K562 (cell line): ENCODE measurements around the gene ARHGEF25. TPM values are rescaled to one million over a fixed set of nuclear protein-coding genes. Genes with fewer than 3 reads are reported as not detected.
A peak's percentile ranks its signal among the peaks of the same experiment; 100 is the strongest.

Experiments used
- ATF1 ChIP-seq, 2 experiments: fragments of 450-650 bp in 1 of 2; IDR thresholded peaks; 2 replicates each; pipeline ENCODE4 v1.6.1; 2016; ENCODE audit warnings: missing compliant biosample characterization in 1 of 2, missing genetic modification characterization in 1 of 2
- CBX1 ChIP-seq: sonication (generic); IDR thresholded peaks from 2 replicates; pipeline ENCODE4 v1.6.1; 2016; ENCODE audit warnings: antibody characterized with exemption, low read depth, mild to moderate bottlenecking
- FIP1L1 ChIP-seq: fragments of 200-400 bp; formaldehyde crosslinking; IDR thresholded peaks from 2 replicates; pipeline ENCODE4 v1.6.1; 2018; ENCODE audit warnings: mild to moderate bottlenecking, low read depth, low read length; ENCODE audit not compliant: poor library complexity, severe bottlenecking
- GATAD2A ChIP-seq: fragments of 450-650 bp; IDR thresholded peaks from 2 replicates; pipeline ENCODE4 v1.6.1; 2017
- GATAD2B ChIP-seq: fragments of 450-650 bp; IDR thresholded peaks from 2 replicates; pipeline ENCODE4 v1.6.1; 2017; ENCODE audit warnings: mild to moderate bottlenecking, borderline replicate concordance
- HNRNPH1 ChIP-seq: fragments of 200-400 bp; formaldehyde crosslinking; optimal IDR thresholded peaks from 2 replicates; pipeline ENCODE3; 2017; ENCODE audit warnings: low read depth, mild to moderate bottlenecking, low read length, moderate library complexity
- JUND ChIP-seq, 2 experiments: IDR thresholded peaks; 2 replicates in 1 of 2; 3 replicates in 1 of 2; pipeline ENCODE4 v1.6.1; 2011; ENCODE audit warnings: borderline replicate concordance in 2 of 2, low read depth in 2 of 2, low read length in 2 of 2, improper control_type of control experiment in 1 of 2, missing biosample characterization in 1 of 2, missing genetic modification characterization in 1 of 2, missing genetic modification reagents in 1 of 2
- MBD2 ChIP-seq: sonication (generic); IDR thresholded peaks from 2 replicates; pipeline ENCODE4 v1.6.1; 2016; ENCODE audit warnings: low read depth, borderline replicate concordance
- NONO ChIP-seq, 2 experiments: fragments of 200-400 bp in 1 of 2; fragments of 450-650 bp in 1 of 2; formaldehyde crosslinking in 1 of 2; IDR thresholded peaks; 2 replicates each; pipeline ENCODE4 v1.6.1; 2017; ENCODE audit warnings: low read depth in 2 of 2, mild to moderate bottlenecking in 2 of 2, moderate library complexity in 2 of 2, low read length in 1 of 2
- POLR2A ChIP-seq: fragments of 450-650 bp; conservative IDR thresholded peaks from 2 replicates; pipeline ENCODE4 v1.6.1; 2016
- RBFOX2 ChIP-seq: fragments of 200-400 bp; formaldehyde crosslinking; IDR thresholded peaks from 2 replicates; pipeline ENCODE4 v1.6.1; 2017; ENCODE audit warnings: low read depth, mild to moderate bottlenecking, low read length, moderate library complexity
- SIN3B ChIP-seq: fragments of 450-650 bp; IDR thresholded peaks from 2 replicates; pipeline ENCODE4 v1.6.1; 2017; ENCODE audit warnings: low read depth, mild to moderate bottlenecking, moderate library complexity
- SIRT6 ChIP-seq: IDR thresholded peaks from one replicate; pipeline ENCODE4 v1.6.1; 2012; ENCODE audit warnings: low read depth, mild to moderate bottlenecking, control low read depth, inconsistent platforms, low read length, moderate library complexity
- STAT5B ChIP-seq: fragments of 250-450 bp; sonication (Bioruptor Pico); IDR thresholded peaks from 2 replicates; pipeline ENCODE4 v1.8.0; 2021; ENCODE audit warnings: mild to moderate bottlenecking, inconsistent platforms
- TAF7 ChIP-seq: fragments of 450-650 bp; IDR thresholded peaks from 2 replicates; pipeline ENCODE4 v1.6.1; 2016; ENCODE audit warnings: missing genetic modification characterization, missing compliant biosample characterization
- ZNF174 ChIP-seq: fragments of 250-450 bp; sonication (Bioruptor Pico); IDR thresholded peaks from 2 replicates; pipeline ENCODE4 v1.4.0; 2020; ENCODE audit warnings: mild to moderate bottlenecking
- ZNF766 ChIP-seq: fragments of 200-800 bp; sonication (Bioruptor generic); conservative IDR thresholded peaks from 2 replicates; pipeline ENCODE4 v1.6.1; 2016; ENCODE audit warnings: missing genetic modification characterization, missing compliant biosample characterization
- polyA plus RNA-seq, 8 experiments: library from polyadenylated mRNA; depleted of rRNA in 4 of 8; stranded (reverse) in 5 of 8; unstranded in 3 of 8; fragments of >200 nt; fragmentation: Nextera tagmentation in 2 of 8; fragmentation: Illumina TruSeq in 1 of 8; extraction: Ambion mirVana in 2 of 8; extraction: Trizol in 1 of 8; gene quantifications; 2 replicates each; pipeline versions ENCODE4 v1.2.1 to v1.2.3, GENCODE V29; 2011 to 2014; ENCODE audit warnings: inconsistent platforms in 1 of 8, missing spikeins in 1 of 8
- total RNA-seq, 7 experiments: library from RNA; depleted of rRNA in 6 of 7; stranded (reverse); fragments of >200 nt in 6 of 7; fragmentation: Illumina TruSeq in 2 of 7; extraction: Trizol in 2 of 7; gene quantifications; 2 replicates each; pipeline versions ENCODE4 v1.2.1 to v1.2.3, GENCODE V29; 2011 to 2021; ENCODE audit warnings: low replicate concordance in 1 of 7
- TF ChIP-seq, protein P1 (sequence below): sonication (generic); formaldehyde crosslinking; IDR thresholded peaks from 2 replicates; pipeline ENCODE4 v1.8.0; 2022; ENCODE audit warnings: mild to moderate bottlenecking, low read depth, missing genetic modification reagents
- TF ChIP-seq, protein P2 (sequence below), 2 experiments: fragments of 450-650 bp; conservative IDR thresholded peaks; 2 replicates each; pipeline ENCODE4 v1.6.1; 2017; ENCODE audit warnings: mild to moderate bottlenecking in 2 of 2, moderate library complexity in 2 of 2
- TF ChIP-seq, protein P3 (sequence below): sonication (generic); formaldehyde crosslinking; IDR thresholded peaks from 2 replicates; pipeline ENCODE4 v1.8.1; 2023; ENCODE audit warnings: mild to moderate bottlenecking, missing genetic modification reagents, moderate library complexity

ARHGEF25 gene
- total and polyA plus RNA-seq, 9 of the 15 experiments (the other 6 are each of a cell fraction or from before 2014, with no cell fraction given), result 0.13 to 17.3 (median 11.6) TPM

DNA sequence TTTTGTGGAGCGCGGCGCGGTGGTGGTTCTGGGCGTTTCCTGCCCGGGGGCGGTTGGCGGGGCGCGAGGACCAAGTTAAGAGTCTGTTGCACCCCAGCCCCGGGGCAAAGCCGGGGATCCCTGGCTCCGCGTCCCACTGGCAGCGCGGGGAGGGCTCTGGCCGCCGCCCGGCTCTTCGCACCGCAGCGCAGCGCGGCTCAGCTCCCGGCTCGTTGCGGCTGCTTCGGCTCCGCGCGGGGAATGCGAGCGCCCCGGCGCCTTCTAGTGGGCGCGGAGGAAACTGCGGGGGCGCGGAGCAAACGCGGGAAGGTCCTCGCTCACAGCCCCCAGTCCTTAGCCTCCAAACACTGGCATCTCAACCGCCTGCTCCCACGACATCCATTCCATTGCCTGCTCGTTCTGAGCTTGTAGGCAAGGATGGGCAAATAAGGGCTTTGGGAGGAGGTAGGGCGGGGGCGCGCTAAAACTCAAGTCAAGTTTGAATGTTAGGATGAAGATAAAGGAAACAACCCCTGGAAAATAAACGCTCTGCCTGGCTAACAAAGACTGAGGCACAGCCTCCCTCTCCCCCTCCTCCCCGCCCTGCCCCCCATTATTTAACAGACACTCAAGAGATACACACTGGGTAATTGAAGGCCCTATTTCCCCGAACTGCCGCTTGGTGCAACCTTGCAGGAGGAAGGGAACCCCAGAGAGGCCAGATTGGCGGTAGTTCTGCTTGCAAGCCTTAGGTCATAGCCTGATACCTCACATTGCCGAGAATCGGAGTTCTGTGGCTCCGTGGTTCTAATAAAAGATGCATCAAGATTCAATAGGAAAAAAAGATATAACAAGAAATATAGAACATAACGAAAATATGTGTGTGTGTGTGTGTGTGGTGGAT, 22.0 kb downstream of the ARHGEF25 start, which contains the start of gene B4GALNT1 (continued):
- TF ChIP-seq, protein P1, sequence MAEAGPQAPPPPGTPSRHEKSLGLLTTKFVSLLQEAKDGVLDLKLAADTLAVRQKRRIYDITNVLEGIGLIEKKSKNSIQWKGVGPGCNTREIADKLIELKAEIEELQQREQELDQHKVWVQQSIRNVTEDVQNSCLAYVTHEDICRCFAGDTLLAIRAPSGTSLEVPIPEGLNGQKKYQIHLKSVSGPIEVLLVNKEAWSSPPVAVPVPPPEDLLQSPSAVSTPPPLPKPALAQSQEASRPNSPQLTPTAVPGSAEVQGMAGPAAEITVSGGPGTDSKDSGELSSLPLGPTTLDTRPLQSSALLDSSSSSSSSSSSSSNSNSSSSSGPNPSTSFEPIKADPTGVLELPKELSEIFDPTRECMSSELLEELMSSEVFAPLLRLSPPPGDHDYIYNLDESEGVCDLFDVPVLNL (CRISPR knock-in tag), result peak; percentile 79
- 0 out of 2 replicates have a peak, but pooled peaks have one; percentile 57 for TF ChIP-seq CBX1
- TF ChIP-seq, protein P2, sequence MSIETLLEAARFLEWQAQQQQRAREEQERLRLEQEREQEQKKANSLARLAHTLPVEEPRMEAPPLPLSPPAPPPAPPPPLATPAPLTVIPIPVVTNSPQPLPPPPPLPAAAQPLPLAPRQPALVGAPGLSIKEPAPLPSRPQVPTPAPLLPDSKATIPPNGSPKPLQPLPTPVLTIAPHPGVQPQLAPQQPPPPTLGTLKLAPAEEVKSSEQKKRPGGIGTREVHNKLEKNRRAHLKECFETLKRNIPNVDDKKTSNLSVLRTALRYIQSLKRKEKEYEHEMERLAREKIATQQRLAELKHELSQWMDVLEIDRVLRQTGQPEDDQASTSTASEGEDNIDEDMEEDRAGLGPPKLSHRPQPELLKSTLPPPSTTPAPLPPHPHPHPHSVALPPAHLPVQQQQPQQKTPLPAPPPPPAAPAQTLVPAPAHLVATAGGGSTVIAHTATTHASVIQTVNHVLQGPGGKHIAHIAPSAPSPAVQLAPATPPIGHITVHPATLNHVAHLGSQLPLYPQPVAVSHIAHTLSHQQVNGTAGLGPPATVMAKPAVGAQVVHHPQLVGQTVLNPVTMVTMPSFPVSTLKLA (conservative IDR thresholded peaks at IDR 0.05), result peak in 1 of 2 experiments; percentile 60; a peak in 2 of 4 replicates
- no peak for TF ChIP-seq SIRT6
- 0 out of 2 replicates have a peak, but pooled peaks have one; percentile 13 for TF ChIP-seq JUND (IDR thresholded peaks at IDR 0.05; ENCODE audit: borderline replicate concordance, low read depth, low read length)
- TF ChIP-seq JUND (tag; IDR thresholded peaks at IDR 0.05; ENCODE audit: borderline replicate concordance, low read depth, low read length), result no peak
- TF ChIP-seq MBD2, result no peak
- peak in 1 of 2 experiments; percentile 67; a peak in 1 of 4 replicates for TF ChIP-seq NONO (IDR thresholded peaks at IDR 0.05; ENCODE audit: low read depth in 2 of 2, low read length in 1 of 2)
- peak; percentile 44; the same call in 1 of the 2 replicates for TF ChIP-seq GATAD2B
- TF ChIP-seq POLR2A, result peak; percentile 71
- TF ChIP-seq GATAD2A, result 0 out of 2 replicates have a peak, but pooled peaks have one; percentile 50
- TF ChIP-seq ZNF174 (CRISPR knock-in tag), result no peak
- no peak for TF ChIP-seq TAF7
- TF ChIP-seq, protein P3, sequence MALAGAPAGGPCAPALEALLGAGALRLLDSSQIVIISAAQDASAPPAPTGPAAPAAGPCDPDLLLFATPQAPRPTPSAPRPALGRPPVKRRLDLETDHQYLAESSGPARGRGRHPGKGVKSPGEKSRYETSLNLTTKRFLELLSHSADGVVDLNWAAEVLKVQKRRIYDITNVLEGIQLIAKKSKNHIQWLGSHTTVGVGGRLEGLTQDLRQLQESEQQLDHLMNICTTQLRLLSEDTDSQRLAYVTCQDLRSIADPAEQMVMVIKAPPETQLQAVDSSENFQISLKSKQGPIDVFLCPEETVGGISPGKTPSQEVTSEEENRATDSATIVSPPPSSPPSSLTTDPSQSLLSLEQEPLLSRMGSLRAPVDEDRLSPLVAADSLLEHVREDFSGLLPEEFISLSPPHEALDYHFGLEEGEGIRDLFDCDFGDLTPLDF (CRISPR knock-in tag), result peak; percentile 84; the same call in 1 of the 2 replicates
- TF ChIP-seq RBFOX2, result peak; percentile 85
- peak; percentile 73 for TF ChIP-seq FIP1L1
- no peak for TF ChIP-seq ZNF766 (CRISPR knock-in tag)
- 0 out of 2 replicates have a peak, but pooled peaks have one; percentile 41 for TF ChIP-seq SIN3B
- TF ChIP-seq ATF1 (CRISPR knock-in tag; IDR thresholded peaks at IDR 0.05), result no peak
- peak; percentile 39 for TF ChIP-seq ATF1 (tag; IDR thresholded peaks at IDR 0.05)
- no peak for TF ChIP-seq HNRNPH1
- TF ChIP-seq STAT5B (CRISPR knock-in tag), result no peak
